Upper lobe of left lung (tissue), 6 donors: ENCODE results near the gene RPIA. TPM values are rescaled to one million over a fixed set of nuclear protein-coding genes. Genes with fewer than 3 reads are reported as not detected.
"Not testable (repeated sequence)": the region's sequence is repeated elsewhere in the genome, so short reads cannot be mapped to it uniquely, and the experiment has no call there.

Source experiments
- ATAC-seq, 2 donors: fragments of 200-7000 bp; cut with Tn5 transposase; one replicate each; pipeline ENCODE4 v1.9.1; 2022; ENCODE audit warnings: mild to moderate bottlenecking in 2 of 2, moderate library complexity in 2 of 2; ENCODE audit not compliant: low FRiP score in 2 of 2
- DNase-seq, 2 donors: peaks; one replicate each; pipeline ENCODE4 v3.0.0-alpha.2; 2019 to 2020
- H3K27ac ChIP-seq, 4 donors: fragments of 200-600 bp; sonication (generic); one replicate each; pipeline ENCODE4 v1.5.1; 2016 to 2019
- H3K27me3 ChIP-seq, 4 donors: fragments of 200-600 bp; sonication (generic); one replicate each; pipeline ENCODE4 v1.5.1; 2017 to 2019
- H3K36me3 ChIP-seq, 4 donors: fragments of 200-600 bp; sonication (generic); one replicate each; pipeline ENCODE4 v1.5.1; 2016 to 2019
- H3K4me1 ChIP-seq, 4 donors: fragments of 200-600 bp; sonication (generic); one replicate each; pipeline ENCODE4 v1.5.1; 2018 to 2019
- H3K4me3 ChIP-seq, 4 donors: fragments of 200-600 bp; sonication (generic); one replicate each; pipeline ENCODE4 v1.5.1; 2017 to 2019; ENCODE audit warnings: mild to moderate bottlenecking in 2 of 4, moderate library complexity in 1 of 4
- H3K9me3 ChIP-seq, 4 donors: fragments of 200-600 bp; sonication (generic); one replicate each; pipeline ENCODE4 v1.5.1; 2018 to 2019
- EP300 ChIP-seq, 4 donors: sonication (generic); formaldehyde crosslinking; IDR thresholded peaks; one replicate each; pipeline ENCODE4 v1.5.1; 2017; ENCODE audit warnings: antibody characterized with exemption in 4 of 4, control low read depth in 2 of 4
- POLR2A ChIP-seq, 4 donors: fragments of 450-650 bp; IDR thresholded peaks; one replicate each; pipeline ENCODE4 v1.5.1; 2016 to 2017; ENCODE audit warnings: antibody characterized with exemption in 4 of 4, mild to moderate bottlenecking in 2 of 4
- POLR2AphosphoS5 ChIP-seq, 2 donors: sonication (generic); formaldehyde crosslinking; IDR thresholded peaks; one replicate each; pipeline ENCODE4 v1.5.1; 2017; ENCODE audit warnings: antibody characterized with exemption in 2 of 2
- WGBS, 2 donors: methylation state at CpG; one replicate each; pipeline ENCODE4 v1.1.5; 2017 to 2018; 5-methylcytosine and 5-hydroxymethylcytosine counted together
- total RNA-seq, 6 donors: library from RNA; depleted of rRNA in 4 of 6; stranded (reverse); fragments of >200 nt in 4 of 6; gene quantifications; one replicate each; pipeline versions ENCODE4 v1.1.0 to v1.2.1, GENCODE V29; 2016 to 2021
- TF ChIP-seq, protein P1 (sequence below), 6 experiments: fragments of 450-650 bp in 4 of 6; fragments of 200-600 bp in 2 of 6; sonication (generic) in 2 of 6; IDR thresholded peaks; one replicate each; pipeline ENCODE4 v1.5.1; 2016 to 2019; ENCODE audit warnings: antibody characterized with exemption in 6 of 6
- donor health status: DM: no; HTN: no; CAD: no; lungs with moderate emphysema.
- donor health status: DM: no; HTN: yes; CAD: no; lungs with severe emphysema.

RPIA gene
- total RNA-seq, 6 donors from 2014 or later = 12.6 to 21.0 (median 15.4) TPM

- Histone ChIP-seq H3K4me3 (no peak overlapping the region), H3K36me3 (no peaks in the 10 kb centered on the region), H3K4me1 (peaks cover 8 to 10% (median 9%) of the 10 kb centered on the region in 4 donors), H3K9me3 (no peaks in the 10 kb centered on the region), H3K27ac (no peak overlapping the region), H3K27me3 (peaks cover 0 to 8% (median 6%) of the 10 kb centered on the region in 4 donors)
- DNase-seq (no peak), ATAC-seq (no peak)
- WGBS, 2 donors = 83 to 84% methylated on average over 4 of the region's 4 CpGs
- TF ChIP-seq POLR2AphosphoS5 (IDR thresholded peaks at IDR 0.05) = no peak
- TF ChIP-seq, protein P1, sequence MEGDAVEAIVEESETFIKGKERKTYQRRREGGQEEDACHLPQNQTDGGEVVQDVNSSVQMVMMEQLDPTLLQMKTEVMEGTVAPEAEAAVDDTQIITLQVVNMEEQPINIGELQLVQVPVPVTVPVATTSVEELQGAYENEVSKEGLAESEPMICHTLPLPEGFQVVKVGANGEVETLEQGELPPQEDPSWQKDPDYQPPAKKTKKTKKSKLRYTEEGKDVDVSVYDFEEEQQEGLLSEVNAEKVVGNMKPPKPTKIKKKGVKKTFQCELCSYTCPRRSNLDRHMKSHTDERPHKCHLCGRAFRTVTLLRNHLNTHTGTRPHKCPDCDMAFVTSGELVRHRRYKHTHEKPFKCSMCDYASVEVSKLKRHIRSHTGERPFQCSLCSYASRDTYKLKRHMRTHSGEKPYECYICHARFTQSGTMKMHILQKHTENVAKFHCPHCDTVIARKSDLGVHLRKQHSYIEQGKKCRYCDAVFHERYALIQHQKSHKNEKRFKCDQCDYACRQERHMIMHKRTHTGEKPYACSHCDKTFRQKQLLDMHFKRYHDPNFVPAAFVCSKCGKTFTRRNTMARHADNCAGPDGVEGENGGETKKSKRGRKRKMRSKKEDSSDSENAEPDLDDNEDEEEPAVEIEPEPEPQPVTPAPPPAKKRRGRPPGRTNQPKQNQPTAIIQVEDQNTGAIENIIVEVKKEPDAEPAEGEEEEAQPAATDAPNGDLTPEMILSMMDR (IDR thresholded peaks at IDR 0.05) = no peak
- no peak for TF ChIP-seq POLR2A (IDR thresholded peaks at IDR 0.05)
- no peak for TF ChIP-seq EP300 (IDR thresholded peaks at IDR 0.05)
These were observed 78.5 kb downstream of the RPIA start for GRCh38 chr2:88770016-88770415.

DNA sequence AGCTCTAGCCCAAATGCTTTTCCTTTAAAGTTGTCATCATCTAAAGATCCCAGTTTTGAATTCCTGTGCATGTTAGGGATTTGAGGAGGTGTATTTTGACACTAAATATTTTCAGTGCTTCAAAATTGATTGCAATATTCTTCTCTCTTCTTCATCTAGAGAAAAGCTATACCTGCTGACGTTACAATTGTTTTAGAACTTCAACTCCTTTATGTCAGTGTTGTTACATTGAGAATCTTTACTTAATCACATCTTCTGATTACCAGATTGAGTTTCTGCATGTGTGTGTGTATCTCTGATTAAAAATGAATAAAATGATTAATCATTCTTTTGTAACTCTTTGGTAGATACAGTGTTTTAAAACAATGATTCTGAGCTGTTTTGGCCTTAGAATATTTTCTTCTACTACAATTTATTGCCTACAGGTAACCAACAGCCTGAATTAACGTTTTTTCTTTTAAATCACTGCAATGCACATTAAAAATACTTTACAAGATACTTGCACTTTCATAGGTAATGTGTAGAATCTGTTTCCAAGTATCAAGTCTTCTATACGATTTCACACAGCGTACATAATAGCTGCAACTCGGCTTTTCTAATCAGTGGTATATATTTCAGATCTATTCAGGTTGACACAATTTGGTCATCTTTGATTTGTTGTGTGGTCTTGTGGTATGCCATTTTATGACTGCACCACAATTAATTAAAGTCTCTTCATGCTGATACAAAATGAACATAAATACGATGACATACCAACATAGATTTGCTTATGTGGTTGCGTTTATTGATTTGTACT is 82.0 kb downstream of the RPIA start:
- WGBS, 2 donors = 53 to 56% methylated on average over 7 of the region's 7 CpGs
- not testable (repeated sequence) for H3K36me3 ChIP-seq, H3K27ac ChIP-seq, H3K27me3 ChIP-seq, H3K4me1 ChIP-seq, H3K4me3 ChIP-seq, DNase-seq, H3K9me3 ChIP-seq
- ATAC-seq = peak; percentile 74 to 85

DNA sequence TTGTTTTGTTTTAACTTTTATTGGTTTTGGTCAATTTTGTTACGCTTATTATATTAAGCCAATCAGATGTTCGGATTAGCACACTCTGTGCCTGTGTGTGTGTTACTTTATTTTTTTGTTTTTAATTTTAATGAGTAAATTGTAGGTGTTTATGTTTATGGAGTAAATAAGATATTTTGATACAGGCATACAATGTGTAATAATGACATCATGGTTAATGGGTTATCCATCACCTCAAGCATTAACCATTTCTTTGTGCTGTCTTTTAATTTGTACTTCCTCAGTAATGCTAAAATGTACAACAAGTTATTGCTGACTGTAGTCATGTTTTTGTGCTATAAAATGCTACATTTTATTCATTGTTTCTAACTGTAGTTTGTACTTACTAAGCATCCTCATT is 97.7 kb downstream of the RPIA start:
- not testable (repeated sequence) for H3K9me3 ChIP-seq, DNase-seq, H3K4me3 ChIP-seq, H3K27me3 ChIP-seq, H3K27ac ChIP-seq, H3K36me3 ChIP-seq, ATAC-seq, H3K4me1 ChIP-seq
- 98 to 99% methylated on average over 2 of the region's 2 CpGs for WGBS, 2 donors

- DNase-seq, H3K27me3 ChIP-seq, H3K27ac ChIP-seq, ATAC-seq, H3K4me3 ChIP-seq, H3K9me3 ChIP-seq, H3K4me1 ChIP-seq, H3K36me3 ChIP-seq: not testable (repeated sequence)
- 84 to 89% methylated on average over 2 of the region's 2 CpGs for WGBS, 2 donors
These were observed 104.5 kb downstream of the RPIA start for GRCh38 chr2:88795932-88796331.

GRCh38 chr2:88796523-88796922 is 105.0 kb downstream of the RPIA start:
- not testable (repeated sequence) for H3K27ac ChIP-seq, H3K36me3 ChIP-seq, ATAC-seq, H3K4me3 ChIP-seq, DNase-seq, H3K27me3 ChIP-seq, H3K4me1 ChIP-seq, H3K9me3 ChIP-seq
- 86 to 91% methylated on average over 1 of the region's 1 CpG for WGBS, 2 donors

DNA sequence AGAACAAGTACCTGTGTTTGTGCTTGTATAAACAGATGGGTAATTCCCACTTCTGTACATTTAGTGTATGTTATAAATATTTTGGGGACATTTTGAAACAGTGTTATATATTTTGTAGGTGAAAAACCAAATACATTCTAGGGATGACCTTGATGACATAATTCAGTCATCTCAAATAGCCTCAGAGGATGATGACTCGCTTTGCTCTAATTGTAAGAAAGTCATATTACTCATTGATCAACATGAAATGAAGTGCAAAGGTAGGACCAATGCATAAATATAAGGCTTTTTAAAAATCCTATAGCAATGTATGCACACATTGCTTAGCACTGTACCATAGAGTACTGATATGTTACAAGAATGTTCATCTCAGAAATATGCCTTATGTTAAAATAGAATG is 105.7 kb downstream of the RPIA start:
- H3K4me1 ChIP-seq, H3K27me3 ChIP-seq, H3K27ac ChIP-seq, ATAC-seq, H3K36me3 ChIP-seq, H3K9me3 ChIP-seq, H3K4me3 ChIP-seq, DNase-seq: not testable (repeated sequence)
- 70 to 72% methylated on average over 1 of the region's 1 CpG for WGBS, 2 donors

Other genes with a start within 250 kb of the RPIA start
- under 1 TPM in 1 of 6 donors, not detected in 5; 0.09 TPM for gene FOXI3, start 239.0 kb upstream of the RPIA start, total RNA-seq
- gene EIF2AK3, start 64.2 kb upstream of the RPIA start, total RNA-seq = 10 to 100 TPM; 15.5 to 43.7 (median 23.0) TPM